ENCODE data around the gene FEN1.

Gene FEN1

DNA sequence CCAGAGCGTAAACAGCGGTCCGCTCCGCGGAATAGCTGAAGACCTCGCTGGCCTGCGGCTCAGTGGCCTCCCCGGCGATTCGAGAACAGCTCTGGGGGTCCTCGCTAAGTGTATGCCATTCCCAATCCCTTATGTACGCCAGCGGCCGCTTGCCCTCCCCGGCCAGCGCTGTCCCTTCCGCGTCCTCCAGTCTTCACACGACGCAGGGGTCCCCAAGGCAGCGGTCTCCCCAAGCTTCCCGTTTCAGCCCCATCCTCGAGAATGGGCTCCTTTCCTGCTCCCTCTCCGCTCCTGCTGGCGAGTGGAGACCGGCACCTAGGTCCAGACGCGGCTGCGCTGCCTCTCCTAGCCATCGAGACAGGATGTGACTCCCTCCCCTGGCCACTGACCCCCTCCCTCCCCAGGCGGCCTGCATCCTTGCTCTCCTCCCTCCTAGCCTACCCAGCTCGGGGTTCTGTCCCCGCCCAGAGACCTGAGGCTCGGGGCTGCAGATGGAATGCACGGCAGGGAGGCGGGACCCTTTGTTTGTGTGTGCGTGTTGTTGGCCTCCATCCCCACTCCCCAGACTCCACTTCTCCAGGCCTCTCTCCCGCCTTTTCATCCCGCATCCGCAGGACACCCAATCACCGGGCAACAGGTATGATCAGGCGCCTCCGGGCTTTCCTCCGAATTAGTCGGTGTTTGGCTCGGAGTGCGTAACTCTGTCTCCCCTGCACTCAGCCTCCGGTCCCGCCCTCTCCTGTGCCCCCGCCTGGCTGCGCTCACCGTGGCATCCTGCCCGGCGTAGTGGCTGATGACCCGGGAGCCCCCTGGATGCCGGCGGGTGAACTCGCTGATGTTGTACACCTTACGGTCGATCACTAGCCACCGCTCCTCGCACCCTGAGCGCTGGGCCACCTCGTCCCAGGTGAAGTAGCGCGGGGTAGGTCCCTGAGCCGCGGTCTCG, 23.4 kb downstream of the FEN1 start (continued):
- TF ChIP-seq, protein P1, sequence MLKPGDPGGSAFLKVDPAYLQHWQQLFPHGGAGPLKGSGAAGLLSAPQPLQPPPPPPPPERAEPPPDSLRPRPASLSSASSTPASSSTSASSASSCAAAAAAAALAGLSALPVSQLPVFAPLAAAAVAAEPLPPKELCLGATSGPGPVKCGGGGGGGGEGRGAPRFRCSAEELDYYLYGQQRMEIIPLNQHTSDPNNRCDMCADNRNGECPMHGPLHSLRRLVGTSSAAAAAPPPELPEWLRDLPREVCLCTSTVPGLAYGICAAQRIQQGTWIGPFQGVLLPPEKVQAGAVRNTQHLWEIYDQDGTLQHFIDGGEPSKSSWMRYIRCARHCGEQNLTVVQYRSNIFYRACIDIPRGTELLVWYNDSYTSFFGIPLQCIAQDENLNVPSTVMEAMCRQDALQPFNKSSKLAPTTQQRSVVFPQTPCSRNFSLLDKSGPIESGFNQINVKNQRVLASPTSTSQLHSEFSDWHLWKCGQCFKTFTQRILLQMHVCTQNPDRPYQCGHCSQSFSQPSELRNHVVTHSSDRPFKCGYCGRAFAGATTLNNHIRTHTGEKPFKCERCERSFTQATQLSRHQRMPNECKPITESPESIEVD (tag by site-specific recombination; IDR thresholded peaks at IDR 0.05), result no peak
- TF ChIP-seq, protein P2, sequence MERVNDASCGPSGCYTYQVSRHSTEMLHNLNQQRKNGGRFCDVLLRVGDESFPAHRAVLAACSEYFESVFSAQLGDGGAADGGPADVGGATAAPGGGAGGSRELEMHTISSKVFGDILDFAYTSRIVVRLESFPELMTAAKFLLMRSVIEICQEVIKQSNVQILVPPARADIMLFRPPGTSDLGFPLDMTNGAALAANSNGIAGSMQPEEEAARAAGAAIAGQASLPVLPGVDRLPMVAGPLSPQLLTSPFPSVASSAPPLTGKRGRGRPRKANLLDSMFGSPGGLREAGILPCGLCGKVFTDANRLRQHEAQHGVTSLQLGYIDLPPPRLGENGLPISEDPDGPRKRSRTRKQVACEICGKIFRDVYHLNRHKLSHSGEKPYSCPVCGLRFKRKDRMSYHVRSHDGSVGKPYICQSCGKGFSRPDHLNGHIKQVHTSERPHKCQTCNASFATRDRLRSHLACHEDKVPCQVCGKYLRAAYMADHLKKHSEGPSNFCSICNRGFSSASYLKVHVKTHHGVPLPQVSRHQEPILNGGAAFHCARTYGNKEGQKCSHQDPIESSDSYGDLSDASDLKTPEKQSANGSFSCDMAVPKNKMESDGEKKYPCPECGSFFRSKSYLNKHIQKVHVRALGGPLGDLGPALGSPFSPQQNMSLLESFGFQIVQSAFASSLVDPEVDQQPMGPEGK (tag by site-specific recombination; IDR thresholded peaks at IDR 0.05), result no peak
- no peak for TF ChIP-seq ZNF433 (tag by site-specific recombination; IDR thresholded peaks at IDR 0.05; ENCODE audit: low read depth)
- TF ChIP-seq PRDM1 (tag by site-specific recombination; IDR thresholded peaks at IDR 0.05), result no peak
- TF ChIP-seq ZNF112 (tag by site-specific recombination; IDR thresholded peaks at IDR 0.05), result no peak
- no peak for TF ChIP-seq ZBTB1 (tag by site-specific recombination; IDR thresholded peaks at IDR 0.05)
- TF ChIP-seq ZNF549 (tag by site-specific recombination; IDR thresholded peaks at IDR 0.05), result no peak
- TF ChIP-seq, protein P3, sequence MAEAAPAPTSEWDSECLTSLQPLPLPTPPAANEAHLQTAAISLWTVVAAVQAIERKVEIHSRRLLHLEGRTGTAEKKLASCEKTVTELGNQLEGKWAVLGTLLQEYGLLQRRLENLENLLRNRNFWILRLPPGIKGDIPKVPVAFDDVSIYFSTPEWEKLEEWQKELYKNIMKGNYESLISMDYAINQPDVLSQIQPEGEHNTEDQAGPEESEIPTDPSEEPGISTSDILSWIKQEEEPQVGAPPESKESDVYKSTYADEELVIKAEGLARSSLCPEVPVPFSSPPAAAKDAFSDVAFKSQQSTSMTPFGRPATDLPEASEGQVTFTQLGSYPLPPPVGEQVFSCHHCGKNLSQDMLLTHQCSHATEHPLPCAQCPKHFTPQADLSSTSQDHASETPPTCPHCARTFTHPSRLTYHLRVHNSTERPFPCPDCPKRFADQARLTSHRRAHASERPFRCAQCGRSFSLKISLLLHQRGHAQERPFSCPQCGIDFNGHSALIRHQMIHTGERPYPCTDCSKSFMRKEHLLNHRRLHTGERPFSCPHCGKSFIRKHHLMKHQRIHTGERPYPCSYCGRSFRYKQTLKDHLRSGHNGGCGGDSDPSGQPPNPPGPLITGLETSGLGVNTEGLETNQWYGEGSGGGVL (tag by site-specific recombination; IDR thresholded peaks at IDR 0.05), result peak; percentile 49
- peak; percentile 97 for TF ChIP-seq SCRT2 (tag by site-specific recombination; IDR thresholded peaks at IDR 0.05)
- TF ChIP-seq ZNF473 (tag by site-specific recombination; IDR thresholded peaks at IDR 0.05), result no peak
- no peak for TF ChIP-seq KLF8 (tag by site-specific recombination; IDR thresholded peaks at IDR 0.05)
- TF ChIP-seq ZNF404 (tag by site-specific recombination; IDR thresholded peaks at IDR 0.05), result no peak
- no peak for TF ChIP-seq ZNF560 (tag by site-specific recombination; IDR thresholded peaks at IDR 0.05; ENCODE audit: borderline replicate concordance)
- TF ChIP-seq SALL2 (tag by site-specific recombination; IDR thresholded peaks at IDR 0.05; ENCODE audit: borderline replicate concordance), result no peak

DNA sequence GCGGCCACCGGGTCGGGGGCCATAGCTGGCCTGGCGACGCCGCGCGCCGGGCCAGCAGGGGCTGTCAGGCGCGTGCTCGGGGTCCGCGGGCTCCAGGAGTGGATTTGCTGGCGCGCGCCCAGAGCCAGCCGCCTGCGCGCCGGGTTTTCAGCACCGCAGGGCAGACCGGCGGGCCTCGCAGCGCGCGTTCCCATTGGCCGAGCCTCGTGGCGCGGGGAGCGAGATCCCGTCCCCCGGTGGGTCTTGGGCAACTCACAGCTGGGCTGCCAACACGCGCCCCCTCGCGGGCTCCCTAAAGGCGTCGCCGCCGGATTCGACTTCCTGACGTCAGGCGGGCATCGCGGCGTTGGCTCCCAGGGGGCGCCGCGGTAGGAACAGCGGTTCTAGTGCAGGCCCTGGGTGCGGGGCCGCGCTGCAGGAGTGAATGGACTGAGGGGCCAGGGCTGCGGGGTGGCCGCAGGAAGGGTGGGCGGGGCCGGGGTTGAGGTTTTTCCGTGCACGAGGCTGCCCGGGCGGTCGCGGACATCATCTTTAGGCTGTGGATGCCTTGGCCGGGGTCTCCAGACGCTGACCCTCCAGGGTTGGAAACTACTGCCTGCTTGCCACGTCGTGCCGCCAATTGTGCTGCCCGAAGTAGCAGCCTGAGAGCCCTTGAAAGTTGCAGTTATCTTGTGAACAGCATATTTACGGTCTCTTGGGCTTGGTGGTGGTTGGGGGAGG, 24.2 kb downstream of the FEN1 start, which contains the start of gene FADS1:
Gene FADS1, minus strand, starts transcription at position 268 of the 720 bp plus-strand sequence. Its CDS starts 74 bp downstream, at position 194.
- Histone ChIP-seq H3K27ac (ENCODE audit: extremely low read depth, low read depth, low read length) (peak within 1 kb of the TSS; percentile 76), H3K9me3 (ENCODE audit: control insufficient read depth, insufficient read depth, low read depth, low read length) (no peaks in the 10 kb centered on the region), H3K4me3 (ENCODE audit: low read depth, low read length) (peak within 1 kb of the TSS; percentile 64), H3K4me1 (ENCODE audit: control insufficient read depth, insufficient read depth, low read length) (no peaks in the 10 kb centered on the region), H3K36me3 (ENCODE audit: control insufficient read depth in 2 of 2, insufficient read depth in 1 of 2, low read length in 2 of 2) (peaks cover 0 to 11% of the 10 kb centered on the region in 2 experiments; a peak in 1 of 3 replicates)
- POLR2A ChIA-PET, result interaction anchor here (1.0 to 4.8 kb wide), 4 partner anchors 10 to 25 kb away, joined by 6 to 55 read pairs (median 28); partner anchors contain the start of genes FADS2, FEN1 and TMEM258
- CTCF ChIA-PET, result interaction anchor here (0.7 to 6.0 kb wide), 6 partner anchors 11 to 347 kb away, joined by 3 to 40 read pairs (median 4); partner anchors contain the start of gene FADS2
- no peak for TF ChIP-seq ZNF214 (tag by site-specific recombination; IDR thresholded peaks at IDR 0.05; ENCODE audit: borderline replicate concordance)
- peak; percentile 44; the same call in 1 of the 2 replicates for TF ChIP-seq ZNF121 (tag by site-specific recombination; IDR thresholded peaks at IDR 0.05)
- TF ChIP-seq ZNF133 (tag by site-specific recombination; IDR thresholded peaks at IDR 0.05), result no peak
- peak; percentile 46 for TF ChIP-seq KLF1 (tag by site-specific recombination; IDR thresholded peaks at IDR 0.05)
- TF ChIP-seq, protein P3 (tag by site-specific recombination; IDR thresholded peaks at IDR 0.05), result peak; percentile 42
- TF ChIP-seq, protein P4, sequence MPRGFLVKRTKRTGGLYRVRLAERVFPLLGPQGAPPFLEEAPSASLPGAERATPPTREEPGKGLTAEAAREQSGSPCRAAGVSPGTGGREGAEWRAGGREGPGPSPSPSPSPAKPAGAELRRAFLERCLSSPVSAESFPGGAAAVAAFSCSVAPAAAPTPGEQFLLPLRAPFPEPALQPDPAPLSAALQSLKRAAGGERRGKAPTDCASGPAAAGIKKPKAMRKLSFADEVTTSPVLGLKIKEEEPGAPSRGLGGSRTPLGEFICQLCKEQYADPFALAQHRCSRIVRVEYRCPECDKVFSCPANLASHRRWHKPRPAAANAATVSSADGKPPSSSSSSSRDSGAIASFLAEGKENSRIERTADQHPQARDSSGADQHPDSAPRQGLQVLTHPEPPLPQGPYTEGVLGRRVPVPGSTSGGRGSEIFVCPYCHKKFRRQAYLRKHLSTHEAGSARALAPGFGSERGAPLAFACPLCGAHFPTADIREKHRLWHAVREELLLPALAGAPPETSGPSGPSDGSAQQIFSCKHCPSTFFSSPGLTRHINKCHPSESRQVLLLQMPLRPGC (tag by site-specific recombination; IDR thresholded peaks at IDR 0.05), result peak; percentile 34; the same call in 1 of the 2 replicates
- no peak for TF ChIP-seq ZNF544 (tag by site-specific recombination; IDR thresholded peaks at IDR 0.05)
- peak; percentile 95 for TF ChIP-seq ZNF423 (tag by site-specific recombination; IDR thresholded peaks at IDR 0.05)
- no peak for TF ChIP-seq ZBTB17 (tag by site-specific recombination; IDR thresholded peaks at IDR 0.05)
- TF ChIP-seq KLF7 (tag by site-specific recombination; IDR thresholded peaks at IDR 0.05; ENCODE audit: borderline replicate concordance), result no peak
